Peyer's patch (tissue), 4 donors: ENCODE results near the gene INTS13. TPM values are rescaled to one million over a fixed set of nuclear protein-coding genes. Genes with fewer than 3 reads are reported as not detected.

Experiments
- DNase-seq, 3 donors: peaks; one replicate each; pipeline ENCODE4 v3.0.0-alpha.2; 2017 to 2019
- H3K27ac ChIP-seq, 4 donors: fragments of 200-600 bp; sonication (generic); one replicate each; pipeline ENCODE4 v1.5.1; 2016 to 2019
- H3K27me3 ChIP-seq, 2 donors: fragments of 200-600 bp; sonication (generic); one replicate each; pipeline ENCODE4 v1.5.1; 2019
- H3K36me3 ChIP-seq, 3 donors: fragments of 200-600 bp; sonication (generic); one replicate each; pipeline ENCODE4 v1.5.1; 2016 to 2019
- H3K4me1 ChIP-seq, 4 donors: fragments of 200-600 bp; sonication (generic); one replicate each; pipeline ENCODE4 v1.5.1; 2016 to 2019
- H3K4me3 ChIP-seq, 4 donors: fragments of 200-600 bp; sonication (generic); 1 replicate in 3 of 4; 2 replicates in 1 of 4; pipeline ENCODE4 v1.5.1; 2016 to 2019; ENCODE audit warnings: mild to moderate bottlenecking in 1 of 4
- H3K9me3 ChIP-seq, 4 donors: fragments of 200-600 bp; sonication (generic); one replicate each; pipeline ENCODE4 v1.5.1; 2016 to 2019; ENCODE audit warnings: mild to moderate bottlenecking in 1 of 4
- POLR2A ChIP-seq, 2 donors: fragments of 450-650 bp; IDR thresholded peaks; one replicate each; pipeline ENCODE4 v1.5.1; 2017; ENCODE audit warnings: antibody characterized with exemption in 2 of 2, mild to moderate bottlenecking in 2 of 2, moderate library complexity in 2 of 2
- total RNA-seq, 4 donors: library from RNA; depleted of rRNA; stranded (reverse); fragments of >200 nt; gene quantifications; one replicate each; pipeline ENCODE4 v1.1.0, GENCODE V29; 2016
- TF ChIP-seq, protein P1 (sequence below), 6 experiments: fragments of 450-650 bp in 4 of 6; fragments of 200-600 bp in 2 of 6; sonication (generic) in 1 of 6; IDR thresholded peaks; one replicate each; pipeline ENCODE4 v1.5.1; 2017 to 2019; ENCODE audit warnings: antibody characterized with exemption in 6 of 6, mild to moderate bottlenecking in 3 of 6, moderate library complexity in 1 of 6

Gene INTS13
- total RNA-seq, 4 donors from 2014 or later, result 4.3 to 22.3 (median 11.9) TPM

- Histone ChIP-seq H3K4me3 (no peak overlapping the region), H3K9me3 (no peaks in the 10 kb centered on the region), H3K4me1 (no peaks in the 10 kb centered on the region), H3K36me3 (no peaks in the 10 kb centered on the region), H3K27ac (no peak overlapping the region), H3K27me3 (no peaks in the 10 kb centered on the region)
- TF ChIP-seq POLR2A (IDR thresholded peaks at IDR 0.05), result no peak
- TF ChIP-seq, protein P1, sequence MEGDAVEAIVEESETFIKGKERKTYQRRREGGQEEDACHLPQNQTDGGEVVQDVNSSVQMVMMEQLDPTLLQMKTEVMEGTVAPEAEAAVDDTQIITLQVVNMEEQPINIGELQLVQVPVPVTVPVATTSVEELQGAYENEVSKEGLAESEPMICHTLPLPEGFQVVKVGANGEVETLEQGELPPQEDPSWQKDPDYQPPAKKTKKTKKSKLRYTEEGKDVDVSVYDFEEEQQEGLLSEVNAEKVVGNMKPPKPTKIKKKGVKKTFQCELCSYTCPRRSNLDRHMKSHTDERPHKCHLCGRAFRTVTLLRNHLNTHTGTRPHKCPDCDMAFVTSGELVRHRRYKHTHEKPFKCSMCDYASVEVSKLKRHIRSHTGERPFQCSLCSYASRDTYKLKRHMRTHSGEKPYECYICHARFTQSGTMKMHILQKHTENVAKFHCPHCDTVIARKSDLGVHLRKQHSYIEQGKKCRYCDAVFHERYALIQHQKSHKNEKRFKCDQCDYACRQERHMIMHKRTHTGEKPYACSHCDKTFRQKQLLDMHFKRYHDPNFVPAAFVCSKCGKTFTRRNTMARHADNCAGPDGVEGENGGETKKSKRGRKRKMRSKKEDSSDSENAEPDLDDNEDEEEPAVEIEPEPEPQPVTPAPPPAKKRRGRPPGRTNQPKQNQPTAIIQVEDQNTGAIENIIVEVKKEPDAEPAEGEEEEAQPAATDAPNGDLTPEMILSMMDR (IDR thresholded peaks at IDR 0.05), result no peak
- DNase-seq, result no peak
These were observed 46.1 kb downstream of the INTS13 start for GRCh38 chr12:26891704-26892103.

- Histone ChIP-seq H3K27me3 (no peaks in the 10 kb centered on the region), H3K4me1 (no peaks in the 10 kb centered on the region), H3K4me3 (no peak overlapping the region), H3K36me3 (no peaks in the 10 kb centered on the region), H3K27ac (no peak overlapping the region), H3K9me3 (no peaks in the 10 kb centered on the region)
- TF ChIP-seq POLR2A (IDR thresholded peaks at IDR 0.05), result no peak
- TF ChIP-seq, protein P1 (IDR thresholded peaks at IDR 0.05), result peak in 1 of 6 experiments; percentile 2
- DNase-seq, result no peak
These were observed 47.0 kb downstream of the INTS13 start for GRCh38 chr12:26890784-26891183.

GRCh38 chr12:26884765-26885576 is 52.8 kb downstream of the INTS13 start:
- TF ChIP-seq, protein P1 (IDR thresholded peaks at IDR 0.05), result peak; percentile 80 to 97 (median 92)
- no peak for TF ChIP-seq POLR2A (IDR thresholded peaks at IDR 0.05)
- Histone ChIP-seq H3K27ac (no peak overlapping the region), H3K27me3 (no peaks in the 10 kb centered on the region), H3K4me1 (no peaks in the 10 kb centered on the region), H3K4me3 (peak overlapping the region in 2 of 4 donors; percentile 31 to 34), H3K9me3 (no peaks in the 10 kb centered on the region), H3K36me3 (no peaks in the 10 kb centered on the region)
- DNase-seq, result peak; percentile 69 to 95 (median 86)

DNA sequence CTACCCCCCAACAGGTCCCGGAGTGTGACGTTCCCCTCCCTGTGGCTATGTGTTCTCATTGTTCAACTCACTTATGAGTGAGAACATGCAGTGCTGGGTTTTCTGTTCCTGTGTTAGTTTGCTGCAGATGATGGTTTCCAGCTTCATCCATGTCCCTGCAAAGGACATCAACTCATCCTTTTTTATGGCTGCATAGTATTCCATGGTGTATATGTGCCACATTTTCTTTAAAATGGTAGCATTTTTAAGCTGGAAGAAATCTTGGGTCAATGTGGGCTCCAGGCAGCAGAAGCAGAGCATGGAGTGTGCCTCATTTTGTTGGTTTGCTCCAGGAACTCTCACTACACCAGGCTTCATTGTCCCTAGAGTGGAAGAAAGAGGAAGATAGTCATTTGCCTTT is 57.2 kb downstream of the INTS13 start:
- Histone ChIP-seq H3K4me3 (no peak overlapping the region), H3K36me3 (no peaks in the 10 kb centered on the region), H3K9me3 (no peaks in the 10 kb centered on the region), H3K27ac (no peak overlapping the region), H3K4me1 (peaks cover 0 to 9% (median 4%) of the 10 kb centered on the region in 4 donors), H3K27me3 (no peaks in the 10 kb centered on the region)
- no peak for DNase-seq
- no peak for TF ChIP-seq POLR2A (IDR thresholded peaks at IDR 0.05)

DNA sequence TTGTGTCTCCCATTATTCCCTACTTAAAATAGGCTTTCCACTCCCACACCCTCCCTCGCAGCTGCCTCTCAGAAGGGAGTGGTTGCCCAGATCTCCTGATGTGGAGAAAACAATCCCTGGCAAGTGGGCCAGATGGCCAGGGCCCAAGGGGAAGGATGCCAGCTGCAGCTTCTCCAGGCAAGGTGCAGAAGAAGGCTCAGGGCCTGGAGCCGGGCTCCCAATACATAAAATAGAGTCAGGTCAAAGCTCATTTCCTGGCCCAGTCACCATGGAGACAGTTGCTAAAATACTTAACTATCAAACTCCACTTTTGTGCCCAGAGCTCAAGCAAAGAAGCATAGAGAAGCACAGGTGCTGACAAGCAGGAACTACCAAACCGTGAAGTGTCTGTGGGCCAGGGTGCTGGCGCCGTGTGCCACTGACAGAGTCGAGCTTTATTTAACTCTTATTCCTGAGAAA is 59.1 kb downstream of the INTS13 start:
- H3K9me3 ChIP-seq, result no peaks in the 10 kb centered on the region
- TF ChIP-seq POLR2A (IDR thresholded peaks at IDR 0.05), result no peak
- TF ChIP-seq, protein P1 (IDR thresholded peaks at IDR 0.05), result no peak
- no peaks in the 10 kb centered on the region for H3K36me3 ChIP-seq
- H3K27me3 ChIP-seq, result no peaks in the 10 kb centered on the region
- H3K4me1 ChIP-seq, result peaks cover 0 to 9% (median 4%) of the 10 kb centered on the region in 4 donors
- peak; percentile 35 to 72 (median 65) for DNase-seq
- H3K4me3 ChIP-seq, result no peak overlapping the region
- H3K27ac ChIP-seq, result peak overlapping the region in 1 of 4 donors; percentile 22
